ENCODE results near the gene MAN2A1.
"Not testable (repeated sequence)": the region's sequence is repeated elsewhere in the genome, so short reads cannot be mapped to it uniquely, and the experiment has no call there.

The MAN2A1 gene

DNA sequence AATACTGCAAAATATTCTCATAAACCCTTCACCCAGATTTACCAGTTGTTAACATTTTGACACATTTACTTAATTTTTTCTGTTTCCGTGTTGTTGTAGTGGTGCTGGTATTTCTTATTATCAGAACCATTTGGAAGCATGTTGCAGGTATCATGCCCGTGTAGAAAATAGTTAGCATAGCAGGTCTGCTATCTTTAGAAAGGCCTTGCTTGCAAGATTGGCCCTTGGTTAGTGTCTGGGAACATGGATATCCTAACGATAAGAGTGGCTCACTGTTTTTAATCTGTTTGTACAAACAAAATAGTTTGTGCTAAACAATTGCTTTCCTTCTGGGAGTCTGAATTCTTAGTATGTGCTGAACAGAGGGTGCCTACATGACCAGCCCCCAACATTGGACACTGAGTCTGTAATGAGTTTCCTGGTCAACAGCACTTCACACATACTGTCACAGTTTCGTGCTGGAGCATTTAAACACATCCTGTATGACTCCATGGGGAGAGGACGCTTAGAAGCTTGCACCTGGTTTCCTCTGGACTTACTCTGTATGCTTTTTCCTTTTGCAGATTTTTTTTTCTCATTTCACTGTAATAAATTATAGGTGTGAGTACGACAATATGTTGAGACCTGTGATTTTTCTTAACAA lies 66.9 kb downstream of the MAN2A1 start:
- DNase-seq (ENCODE audit: low read depth in 2 of 2) = no peak

DNA sequence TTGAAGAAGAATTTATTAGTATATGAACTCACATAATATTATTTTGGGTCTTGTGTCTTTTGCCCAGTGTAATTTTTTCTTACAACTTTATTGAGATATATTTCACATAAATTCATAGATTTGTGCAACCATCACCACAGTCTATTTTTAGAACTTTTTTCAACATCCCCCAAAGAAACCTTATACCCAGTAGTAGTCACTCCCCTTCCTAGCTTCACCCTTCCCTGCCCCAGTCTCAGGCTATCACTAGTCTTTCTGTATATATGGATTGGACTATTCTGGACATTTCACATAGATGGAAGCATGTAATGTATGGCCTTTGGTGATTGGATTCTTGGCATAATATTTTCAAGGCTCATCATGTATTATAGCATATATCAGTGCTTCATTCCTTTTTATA lies 67.8 kb downstream of the MAN2A1 start:
- no peak for DNase-seq (ENCODE audit: low read depth in 2 of 2)

DNA sequence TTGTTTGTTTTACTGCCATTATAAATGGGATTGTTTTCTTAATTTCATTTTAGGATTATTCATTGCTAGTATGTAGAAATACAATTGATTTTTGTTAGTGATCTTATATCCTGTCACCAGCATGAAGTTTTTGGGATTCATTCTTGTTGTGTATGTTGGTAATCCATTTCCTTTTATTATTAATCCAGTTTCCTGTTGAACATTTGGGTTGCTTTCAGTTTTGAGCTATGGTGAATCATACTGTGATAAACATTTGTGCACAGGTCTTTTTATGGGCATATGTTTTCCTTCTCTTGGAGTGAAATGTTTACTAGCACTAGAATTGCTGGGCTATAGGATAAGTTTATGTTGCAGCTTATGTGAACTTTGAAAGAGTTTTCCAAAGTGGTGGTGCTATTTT lies 69.6 kb downstream of the MAN2A1 start:
- DNase-seq (ENCODE audit: low read depth in 2 of 2) = no peak

DNA sequence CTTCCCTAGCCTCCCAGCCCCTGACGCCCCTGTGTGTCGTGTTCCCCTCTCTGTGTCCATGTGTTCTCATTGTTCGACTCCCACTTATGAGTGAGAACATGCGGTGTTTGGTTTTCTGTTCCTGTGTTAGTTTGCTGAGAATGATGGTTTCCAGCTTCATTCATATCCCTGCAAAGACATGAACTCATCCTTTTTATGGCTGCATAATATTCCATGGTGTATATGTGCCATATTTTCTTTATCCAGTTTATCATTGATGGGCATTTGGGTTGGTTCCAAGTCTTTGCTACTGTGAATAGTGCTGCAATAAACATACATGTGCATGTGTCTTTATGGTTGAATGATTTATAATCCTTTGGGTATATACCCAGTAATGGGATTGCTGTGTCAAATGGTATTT lies 70.4 kb downstream of the MAN2A1 start:
- not testable (repeated sequence) for DNase-seq (ENCODE audit: low read depth in 2 of 2)

DNA sequence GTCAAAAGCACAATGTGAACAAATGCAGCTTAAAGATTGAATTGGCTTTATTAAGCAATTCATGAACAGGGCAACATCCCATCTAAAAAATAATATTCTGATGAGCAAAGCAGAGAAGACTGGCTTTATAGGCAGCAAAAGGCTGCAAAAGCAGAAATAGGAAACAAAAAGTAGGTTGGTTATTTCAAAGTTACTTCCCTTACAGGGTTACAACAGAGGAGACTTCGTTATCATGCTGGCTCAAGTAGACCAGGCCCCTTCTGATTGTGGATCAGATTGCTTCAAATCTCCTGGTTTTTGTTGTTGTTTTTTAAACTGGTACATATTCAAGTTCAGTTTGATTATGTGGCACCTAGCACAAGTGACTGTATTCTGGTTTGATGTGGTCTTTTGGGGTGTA lies 73.1 kb downstream of the MAN2A1 start:
- DNase-seq (ENCODE audit: low read depth in 2 of 2) = no peak

DNA sequence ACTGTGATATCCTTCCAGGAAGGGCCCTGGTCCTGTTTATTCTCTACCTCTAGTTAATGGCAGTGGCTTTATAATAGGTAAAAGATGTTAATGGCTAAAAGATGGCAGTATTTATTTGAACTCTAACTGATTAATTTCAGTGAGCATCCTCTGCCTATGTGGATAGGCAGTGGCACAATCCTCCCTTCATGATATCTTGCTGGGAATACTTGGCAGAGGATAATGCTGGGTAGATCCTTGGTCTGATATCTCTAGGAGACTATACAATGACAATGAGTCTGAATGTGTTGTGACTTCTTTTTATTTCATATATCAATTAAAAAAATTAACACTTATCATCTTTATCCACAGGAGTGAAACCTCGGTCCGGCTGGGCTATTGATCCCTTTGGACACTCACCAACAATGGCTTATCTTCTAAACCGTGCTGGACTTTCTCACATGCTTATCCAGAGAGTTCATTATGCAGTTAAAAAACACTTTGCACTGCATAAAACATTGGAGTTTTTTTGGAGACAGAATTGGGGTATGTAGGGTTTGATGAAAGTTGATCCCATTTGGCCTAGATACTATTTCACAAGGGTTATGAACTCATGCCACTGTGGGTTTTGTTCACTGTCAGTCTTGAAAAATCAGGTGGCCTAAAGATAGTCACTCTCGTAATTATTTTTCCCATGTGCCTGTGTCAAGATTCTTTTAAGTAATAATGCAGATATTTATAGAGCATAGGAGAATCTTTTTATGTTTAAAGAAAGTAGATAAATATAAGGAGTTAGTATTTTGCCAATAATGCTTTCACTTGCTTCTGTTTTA lies 77.7 kb downstream of the MAN2A1 start:
- DNase-seq (ENCODE audit: low read depth in 2 of 2) = no peak

DNA sequence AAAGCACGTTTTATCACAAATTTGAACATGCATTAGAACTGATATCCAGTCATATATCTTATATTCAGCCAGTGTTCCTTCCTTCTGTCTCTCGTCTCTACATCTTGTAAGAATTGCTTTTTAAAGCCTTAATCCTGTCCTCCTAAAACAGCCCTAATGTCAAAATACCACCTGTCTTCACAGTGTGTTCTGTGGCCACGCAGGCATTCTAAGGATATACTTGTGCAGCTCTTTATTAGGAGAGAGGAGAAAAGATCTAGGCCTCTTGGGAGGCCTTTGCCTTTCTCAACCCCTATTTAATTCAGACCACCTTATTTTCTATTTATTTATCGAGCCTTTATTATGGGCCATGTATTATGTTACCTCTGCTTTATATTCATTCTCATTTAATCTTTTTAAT lies 78.3 kb downstream of the MAN2A1 start:
- DNase-seq (ENCODE audit: low read depth in 2 of 2) = no peak

DNA sequence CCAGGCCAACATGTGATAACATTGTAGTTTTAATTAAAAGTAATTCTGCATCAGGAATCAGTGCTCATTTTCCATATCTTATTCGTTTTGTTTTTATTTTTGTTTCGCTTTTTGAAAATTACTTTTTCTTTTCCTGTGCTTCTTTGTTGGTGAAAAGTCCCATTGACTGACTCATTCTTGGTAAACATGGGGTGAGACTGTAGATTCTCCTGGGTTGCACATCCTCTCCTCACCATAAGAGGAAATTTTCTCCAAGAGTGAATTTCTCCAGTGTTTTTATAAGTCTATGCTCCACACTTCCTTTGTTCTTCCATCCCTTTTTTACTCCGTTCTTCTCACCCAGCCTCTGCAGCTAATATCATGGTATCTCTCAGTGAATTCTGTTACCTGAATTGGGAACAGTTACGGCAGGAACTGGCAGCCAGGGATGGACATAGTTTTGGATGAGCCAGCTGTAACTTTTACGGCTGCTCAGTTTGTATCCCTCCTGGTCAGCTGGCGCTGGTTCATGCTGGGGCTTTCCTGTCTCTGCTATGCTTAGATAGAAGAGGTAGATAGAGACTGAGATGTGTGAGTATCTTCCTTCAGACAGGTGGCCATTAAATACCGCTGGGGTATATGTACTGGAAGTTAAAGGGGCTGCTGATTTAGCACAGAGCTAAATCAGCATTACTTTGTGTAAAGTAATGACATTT lies 80.0 kb downstream of the MAN2A1 start:
- no peak for DNase-seq (ENCODE audit: low read depth in 2 of 2)

DNA sequence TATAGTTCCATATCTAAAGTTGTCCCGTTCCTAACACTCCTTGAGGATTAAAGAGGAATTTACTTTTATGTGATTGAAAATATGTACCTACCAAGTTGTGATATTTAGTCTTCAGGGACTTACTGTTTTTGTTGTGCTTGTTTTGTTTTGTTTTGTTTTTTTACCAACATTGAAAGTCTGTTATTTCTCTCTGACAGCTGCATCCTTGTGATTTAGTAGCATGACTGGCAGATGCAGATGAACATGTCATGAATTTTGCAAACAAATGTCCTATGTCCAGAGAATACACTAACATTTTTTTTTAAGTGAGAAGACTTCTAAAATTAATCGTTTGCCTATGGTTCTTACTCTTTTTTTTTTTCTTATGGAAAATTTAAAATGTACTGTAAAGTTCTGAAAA lies 85.4 kb downstream of the MAN2A1 start:
- DNase-seq (ENCODE audit: low read depth in 2 of 2) = no peak

DNA sequence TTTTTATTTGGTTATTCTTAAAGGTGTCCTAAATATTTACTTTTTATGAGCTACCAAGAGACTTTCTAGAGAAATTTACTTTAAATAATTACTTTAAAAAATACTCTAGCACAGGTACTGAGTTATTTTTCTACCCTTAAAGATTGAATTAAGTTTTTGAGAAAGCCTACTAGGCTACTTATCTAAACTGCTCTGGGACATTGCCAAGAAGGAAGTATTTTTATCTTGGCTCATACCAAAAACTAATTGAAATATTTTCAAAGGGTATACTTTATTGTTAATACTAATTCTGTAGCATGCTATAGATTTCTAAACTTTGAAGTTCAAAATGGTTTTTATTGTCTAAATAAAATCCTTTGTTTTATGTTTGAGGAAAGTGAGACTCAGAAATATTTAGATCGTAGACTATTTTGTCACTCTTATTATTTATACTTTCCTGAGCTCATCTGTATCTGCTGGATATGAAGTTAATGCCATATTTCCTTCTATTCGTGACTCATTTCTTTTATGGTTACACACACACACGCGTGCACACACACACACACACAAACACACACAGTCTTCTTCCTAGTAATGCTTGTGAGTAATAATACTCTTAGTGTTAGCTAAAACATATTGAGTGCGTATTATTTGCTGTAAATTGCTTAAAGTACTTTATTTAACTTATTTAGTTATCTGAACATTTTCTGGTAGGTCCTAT lies 89.5 kb downstream of the MAN2A1 start:
- DNase-seq (ENCODE audit: low read depth in 2 of 2) = no peak

DNA sequence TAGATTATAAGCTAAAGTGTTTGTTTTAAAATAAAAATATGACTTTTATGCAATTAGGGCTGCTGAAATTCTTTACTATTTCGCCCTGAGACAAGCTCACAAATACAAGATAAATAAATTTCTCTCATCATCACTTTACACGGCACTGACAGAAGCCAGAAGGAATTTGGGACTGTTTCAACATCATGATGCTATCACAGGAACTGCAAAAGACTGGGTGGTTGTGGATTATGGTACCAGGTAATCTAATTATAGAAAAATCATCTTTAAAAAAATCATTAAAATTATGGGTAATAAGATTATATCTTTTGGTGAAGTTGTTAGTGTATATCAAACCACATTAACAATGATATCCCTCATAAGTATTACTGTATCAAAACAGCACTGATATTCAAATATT lies 95.0 kb downstream of the MAN2A1 start:
- no peak for DNase-seq (ENCODE audit: low read depth in 2 of 2)

DNA sequence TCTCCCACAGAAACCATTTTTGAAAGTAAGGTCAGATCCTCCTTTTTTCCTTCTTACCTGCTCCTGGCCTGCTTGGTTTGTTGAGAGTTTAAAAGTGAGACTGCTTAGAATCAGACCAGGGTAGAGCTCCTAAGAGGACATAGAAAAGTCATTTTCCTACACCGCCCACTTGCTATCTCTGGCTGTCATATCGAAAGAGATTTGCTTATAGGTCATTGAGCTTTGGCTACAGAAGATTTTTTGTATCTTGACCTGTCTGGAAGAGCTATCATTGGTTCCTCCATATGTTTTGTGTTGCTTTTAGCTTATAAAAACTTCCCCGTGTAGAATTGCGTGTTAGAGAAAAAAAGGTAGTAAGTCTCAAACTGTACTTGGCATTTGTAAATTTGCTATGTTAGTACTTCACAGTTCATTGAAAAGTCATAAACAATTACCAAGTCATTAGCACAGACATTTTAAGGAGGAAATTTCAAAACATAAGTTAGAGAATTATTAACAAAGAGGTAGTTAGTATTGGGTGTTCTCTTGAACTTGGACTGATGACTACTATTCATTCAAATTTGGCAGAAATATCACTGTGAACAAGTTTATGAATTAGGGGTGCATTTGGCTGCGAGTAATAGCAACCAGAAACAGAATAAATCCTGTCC lies 96.6 kb downstream of the MAN2A1 start:
- no peak for DNase-seq (ENCODE audit: low read depth in 2 of 2)

DNA sequence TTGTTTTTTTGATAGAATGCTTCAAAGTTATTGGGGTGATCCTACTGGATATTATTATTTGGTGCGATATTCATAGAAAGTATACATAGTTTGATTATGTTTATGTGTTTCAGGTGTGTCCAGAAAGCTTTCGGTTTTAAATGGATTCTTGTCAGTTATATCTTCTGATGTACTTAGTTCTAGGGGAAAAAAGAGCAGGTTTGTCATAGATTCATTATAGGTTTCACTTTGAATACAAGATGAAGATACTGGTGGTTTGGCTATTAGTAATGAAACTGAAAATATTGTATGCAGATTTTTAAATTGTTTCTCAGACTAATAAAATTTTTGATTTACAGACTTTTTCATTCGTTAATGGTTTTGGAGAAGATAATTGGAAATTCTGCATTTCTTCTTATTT lies 98.9 kb downstream of the MAN2A1 start:
- no peak for DNase-seq (ENCODE audit: low read depth in 2 of 2)

DNA sequence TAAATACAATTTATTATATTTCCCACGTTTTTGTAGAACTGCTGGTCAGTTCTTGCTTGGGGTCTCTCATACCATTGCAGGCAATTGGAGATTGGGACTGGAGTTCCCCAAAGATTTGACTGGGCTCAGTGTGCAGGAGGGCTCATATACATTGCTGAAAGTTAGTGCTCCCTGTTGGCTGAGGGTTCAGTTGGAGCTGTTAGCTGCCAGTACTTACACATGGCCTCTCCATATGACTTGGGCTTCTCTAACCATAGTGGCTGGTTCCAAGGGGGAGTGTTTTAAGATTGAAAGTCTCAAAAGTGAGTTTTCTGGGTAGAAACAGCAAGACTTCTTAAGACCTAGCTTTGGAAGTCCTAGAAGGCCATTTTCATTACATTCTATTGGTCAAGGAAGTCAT lies 102.9 kb downstream of the MAN2A1 start:
- DNase-seq (ENCODE audit: low read depth in 2 of 2) = no peak

DNA sequence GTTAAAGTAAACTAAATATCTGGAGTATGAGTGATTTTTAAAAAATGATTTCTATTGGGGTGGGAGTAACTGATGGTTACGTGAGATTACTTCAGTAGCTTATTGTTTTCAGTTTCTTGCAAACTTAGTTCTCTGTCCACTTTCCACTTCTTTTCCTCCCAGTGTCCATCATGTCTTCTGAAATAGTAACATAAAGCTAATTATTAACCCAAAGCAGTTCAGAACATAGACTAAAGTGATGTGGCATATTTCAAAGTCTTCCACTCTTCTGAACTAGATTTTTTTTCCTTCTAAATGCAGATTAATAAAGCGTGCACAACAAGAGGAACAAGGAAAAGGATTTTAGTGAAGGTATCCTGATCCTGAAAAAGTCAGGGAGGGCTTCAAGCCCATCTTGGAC lies 114.1 kb downstream of the MAN2A1 start:
- no peak for DNase-seq (ENCODE audit: low read depth in 2 of 2)

DNA sequence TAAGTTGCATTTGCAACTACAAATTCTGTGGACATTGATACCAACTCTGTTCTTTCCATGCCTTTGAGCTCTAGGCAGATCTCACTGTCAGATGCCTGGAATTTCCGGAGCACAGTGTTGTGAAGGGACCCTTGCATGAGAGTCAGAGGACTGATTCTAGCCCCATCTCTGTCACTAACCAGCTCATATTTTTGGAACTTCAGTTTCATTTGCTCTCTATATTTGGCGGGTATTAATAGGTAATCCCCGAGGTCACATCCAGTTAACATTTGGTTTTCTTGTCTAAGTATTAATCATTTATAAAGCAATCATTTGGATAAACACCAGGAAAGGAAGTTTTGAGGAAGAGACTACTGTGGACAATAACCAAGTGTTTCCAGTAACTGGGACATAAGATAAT lies 115.7 kb downstream of the MAN2A1 start:
- DNase-seq (ENCODE audit: low read depth in 2 of 2) = no peak

DNA sequence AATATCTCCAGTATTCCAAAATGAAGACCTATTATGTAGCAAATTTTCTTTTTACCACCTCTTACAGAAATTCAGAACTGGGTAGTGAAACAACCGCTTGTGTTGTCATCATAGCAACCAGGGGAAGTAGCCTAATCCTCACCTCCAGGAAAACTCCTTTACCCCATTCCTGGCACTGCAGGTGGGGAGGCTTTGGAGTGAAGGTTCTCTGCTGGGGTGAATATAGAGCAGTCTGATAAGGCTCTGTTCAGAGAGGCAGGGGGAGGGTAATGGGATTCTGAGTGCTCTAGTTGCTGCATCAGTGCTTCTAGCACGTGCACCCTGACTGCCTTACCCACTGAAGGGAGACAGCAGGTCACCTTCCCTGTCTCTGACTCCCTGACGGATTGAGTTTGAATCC lies 116.2 kb downstream of the MAN2A1 start:
- DNase-seq (ENCODE audit: low read depth in 2 of 2) = no peak

DNA sequence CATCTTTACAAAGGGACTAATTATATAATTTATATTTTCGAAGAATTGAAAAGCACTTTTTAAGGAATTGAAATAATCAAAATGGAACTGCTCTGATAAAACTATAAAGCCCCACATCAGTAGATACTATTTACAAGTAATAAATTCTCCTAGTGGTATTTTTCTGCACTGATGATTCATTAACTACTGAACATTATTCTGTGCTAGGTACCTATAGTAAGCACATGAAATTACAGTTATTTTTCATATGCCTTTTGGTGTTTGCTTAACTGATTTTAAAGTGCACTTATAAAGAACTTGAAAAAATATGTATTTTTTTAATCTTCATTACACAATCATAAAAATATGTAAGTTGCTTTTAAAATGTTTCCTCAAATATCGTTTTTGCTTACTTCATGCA lies 123.0 kb downstream of the MAN2A1 start:
- DNase-seq (ENCODE audit: low read depth in 2 of 2) = no peak

DNA sequence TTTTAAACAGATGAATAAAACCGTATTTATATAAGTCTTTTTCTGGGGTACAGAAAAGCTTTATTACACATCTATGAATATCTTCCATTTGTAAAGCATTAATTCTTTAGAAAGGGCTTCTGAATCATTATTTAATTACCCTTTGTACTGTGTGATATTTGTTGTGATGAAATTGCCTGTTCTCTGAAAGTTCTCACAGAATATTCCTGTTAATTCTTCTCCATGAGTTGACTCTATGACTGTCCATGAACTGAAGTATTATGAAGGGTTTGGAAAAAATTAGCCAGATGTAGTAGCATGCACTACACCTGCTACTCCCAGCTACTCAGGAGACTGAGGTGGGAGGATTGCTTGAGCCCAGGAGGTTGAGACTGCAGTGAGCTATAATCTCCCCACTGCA lies 127.0 kb downstream of the MAN2A1 start:
- DNase-seq (ENCODE audit: low read depth in 2 of 2) = no peak

DNA sequence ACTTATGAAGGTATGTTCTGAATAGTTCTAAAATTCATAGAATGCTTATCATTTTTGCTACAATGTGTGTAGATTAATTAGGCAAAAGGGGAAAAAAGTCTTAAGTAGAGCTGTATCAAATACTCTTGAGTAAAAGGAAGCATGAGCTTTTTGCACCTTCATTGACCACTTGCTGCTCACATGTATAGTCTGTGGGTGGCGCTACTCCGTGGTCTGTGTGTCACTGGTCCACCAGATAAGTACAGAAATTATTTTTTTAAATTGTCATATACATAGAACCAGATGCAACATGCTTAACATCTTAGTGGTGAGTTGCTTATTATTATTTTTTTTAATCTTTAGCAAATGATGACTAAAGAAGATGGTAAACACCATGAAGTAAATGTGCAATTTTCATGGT lies 130.2 kb downstream of the MAN2A1 start:
- no peak for DNase-seq (ENCODE audit: low read depth in 2 of 2)

DNA sequence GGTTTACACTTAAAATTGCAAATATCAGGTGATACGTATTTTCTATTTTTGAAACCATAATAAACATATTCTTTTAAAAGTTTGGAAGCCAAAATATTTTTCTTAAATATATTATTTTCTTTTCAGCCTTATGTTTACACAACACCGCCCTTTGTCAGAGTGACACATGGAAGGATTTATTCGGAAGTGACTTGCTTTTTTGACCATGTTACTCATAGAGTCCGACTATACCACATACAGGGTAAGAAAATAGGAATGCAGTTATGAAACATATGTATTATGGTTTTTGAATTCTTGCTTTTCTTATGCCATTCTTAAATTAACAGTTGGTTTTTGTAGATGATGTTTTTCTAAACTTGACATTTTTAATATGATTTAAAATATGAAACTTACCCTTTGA lies 133.9 kb downstream of the MAN2A1 start:
- no peak for DNase-seq (ENCODE audit: low read depth in 2 of 2)

DNA sequence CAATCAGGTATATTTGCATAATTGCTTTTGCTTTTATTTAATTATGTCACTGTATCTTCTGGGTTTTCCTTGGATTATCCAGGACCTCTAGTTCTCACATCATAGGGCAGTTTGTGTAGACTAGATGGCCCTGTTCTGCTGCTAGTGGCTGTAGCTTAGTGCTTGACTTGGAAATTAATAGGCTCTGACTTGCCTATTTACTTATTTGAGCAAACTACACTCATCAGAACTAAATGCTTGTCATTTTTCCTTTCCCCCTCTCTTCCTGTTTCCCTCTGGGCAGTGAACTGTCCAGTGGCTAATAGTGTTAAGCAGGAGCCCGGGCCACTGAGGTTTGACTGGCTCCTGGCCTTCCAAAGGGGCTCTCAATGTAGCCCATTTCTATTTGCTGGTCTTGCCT lies 135.7 kb downstream of the MAN2A1 start:
- no peak for DNase-seq (ENCODE audit: low read depth in 2 of 2)

Data from stimulated activated CD4-positive, alpha-beta T cell treated with anti-CD3 and anti-CD28 coated beads, Interleukin-12 subunit alpha, Interleukin-12 subunit beta, amount 100 ng/mL, for 24 hours (primary cell).